Parathyroid adenoma (tissue), 2 donors: Measurements from ENCODE around the gene RPL27A.

ENCODE experiments used
- H2AFZ ChIP-seq: fragments of 300-600 bp; sonication (generic); one replicate; pipeline ENCODE4 v1.7.0; 2017; ENCODE audit warnings: antibody characterized with exemption, mild to moderate bottlenecking
- H3K27ac ChIP-seq: fragments of 300-600 bp; sonication (generic); one replicate; pipeline ENCODE4 v1.7.0; 2017
- H3K27me3 ChIP-seq: fragments of 300-600 bp; sonication (generic); one replicate; pipeline ENCODE4 v1.7.0; 2017; ENCODE audit warnings: low read length; ENCODE audit not compliant: control insufficient read depth, insufficient read depth
- H3K36me3 ChIP-seq: fragments of 300-600 bp; sonication (generic); one replicate; pipeline ENCODE4 v1.7.0; 2017; ENCODE audit warnings: low read length; ENCODE audit not compliant: control insufficient read depth, insufficient read depth
- H3K4me1 ChIP-seq: fragments of 300-600 bp; sonication (generic); one replicate; pipeline ENCODE4 v1.7.0; 2017; ENCODE audit warnings: control low read depth
- H3K4me2 ChIP-seq: fragments of 300-600 bp; sonication (generic); one replicate; pipeline ENCODE4 v1.7.0; 2017; ENCODE audit warnings: low read length
- H3K4me3 ChIP-seq: fragments of 300-600 bp; sonication (generic); one replicate; pipeline ENCODE4 v1.7.0; 2017; ENCODE audit warnings: low read depth, low read length
- H3K79me2 ChIP-seq: fragments of 300-600 bp; sonication (generic); one replicate; pipeline ENCODE4 v1.7.0; 2017; ENCODE audit warnings: control low read depth
- H3K9ac ChIP-seq: fragments of 300-600 bp; sonication (generic); one replicate; pipeline ENCODE4 v1.7.0; 2017; ENCODE audit warnings: mild to moderate bottlenecking
- H3K9me3 ChIP-seq: fragments of 300-600 bp; sonication (generic); one replicate; pipeline ENCODE4 v1.7.0; 2017; ENCODE audit warnings: low read length; ENCODE audit not compliant: control insufficient read depth
- TF ChIP-seq, protein P1 (sequence below): fragments of 300-600 bp; sonication (generic); IDR thresholded peaks from one replicate; pipeline ENCODE4 v1.7.0; 2017; ENCODE audit warnings: antibody characterized with exemption, mild to moderate bottlenecking
- donor health status: primary hyperparathyroidism.

RPL27A gene

DNA sequence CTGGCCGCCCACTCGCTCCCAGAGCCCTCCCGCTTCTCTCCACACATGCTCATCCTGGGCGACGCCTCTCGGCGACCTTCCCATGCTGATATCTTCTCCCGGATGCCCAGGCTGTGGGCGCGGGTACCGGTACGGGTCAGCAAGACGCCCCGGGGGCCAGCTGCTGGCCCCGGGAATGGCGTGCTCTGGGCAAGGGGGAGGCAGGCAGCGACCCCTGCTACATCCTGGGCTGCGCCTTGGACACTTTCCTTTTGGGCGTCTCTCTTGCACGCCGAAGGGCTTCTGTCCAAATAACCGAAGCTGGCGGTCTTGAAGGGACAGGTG lies 48.1 kb downstream of the RPL27A start:
- Histone ChIP-seq H3K79me2 (no peaks in the 10 kb centered on the region), H3K9ac (no peak overlapping the region), H2AFZ (no peak overlapping the region), H3K27ac (no peak overlapping the region), H3K36me3 (no peaks in the 10 kb centered on the region), H3K9me3 (no peaks in the 10 kb centered on the region), H3K4me3 (no peak overlapping the region), H3K4me1 (no peaks in the 10 kb centered on the region), H3K4me2 (no peak overlapping the region), H3K27me3 (no peaks in the 10 kb centered on the region)
- TF ChIP-seq, protein P1, sequence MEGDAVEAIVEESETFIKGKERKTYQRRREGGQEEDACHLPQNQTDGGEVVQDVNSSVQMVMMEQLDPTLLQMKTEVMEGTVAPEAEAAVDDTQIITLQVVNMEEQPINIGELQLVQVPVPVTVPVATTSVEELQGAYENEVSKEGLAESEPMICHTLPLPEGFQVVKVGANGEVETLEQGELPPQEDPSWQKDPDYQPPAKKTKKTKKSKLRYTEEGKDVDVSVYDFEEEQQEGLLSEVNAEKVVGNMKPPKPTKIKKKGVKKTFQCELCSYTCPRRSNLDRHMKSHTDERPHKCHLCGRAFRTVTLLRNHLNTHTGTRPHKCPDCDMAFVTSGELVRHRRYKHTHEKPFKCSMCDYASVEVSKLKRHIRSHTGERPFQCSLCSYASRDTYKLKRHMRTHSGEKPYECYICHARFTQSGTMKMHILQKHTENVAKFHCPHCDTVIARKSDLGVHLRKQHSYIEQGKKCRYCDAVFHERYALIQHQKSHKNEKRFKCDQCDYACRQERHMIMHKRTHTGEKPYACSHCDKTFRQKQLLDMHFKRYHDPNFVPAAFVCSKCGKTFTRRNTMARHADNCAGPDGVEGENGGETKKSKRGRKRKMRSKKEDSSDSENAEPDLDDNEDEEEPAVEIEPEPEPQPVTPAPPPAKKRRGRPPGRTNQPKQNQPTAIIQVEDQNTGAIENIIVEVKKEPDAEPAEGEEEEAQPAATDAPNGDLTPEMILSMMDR: no peak

DNA sequence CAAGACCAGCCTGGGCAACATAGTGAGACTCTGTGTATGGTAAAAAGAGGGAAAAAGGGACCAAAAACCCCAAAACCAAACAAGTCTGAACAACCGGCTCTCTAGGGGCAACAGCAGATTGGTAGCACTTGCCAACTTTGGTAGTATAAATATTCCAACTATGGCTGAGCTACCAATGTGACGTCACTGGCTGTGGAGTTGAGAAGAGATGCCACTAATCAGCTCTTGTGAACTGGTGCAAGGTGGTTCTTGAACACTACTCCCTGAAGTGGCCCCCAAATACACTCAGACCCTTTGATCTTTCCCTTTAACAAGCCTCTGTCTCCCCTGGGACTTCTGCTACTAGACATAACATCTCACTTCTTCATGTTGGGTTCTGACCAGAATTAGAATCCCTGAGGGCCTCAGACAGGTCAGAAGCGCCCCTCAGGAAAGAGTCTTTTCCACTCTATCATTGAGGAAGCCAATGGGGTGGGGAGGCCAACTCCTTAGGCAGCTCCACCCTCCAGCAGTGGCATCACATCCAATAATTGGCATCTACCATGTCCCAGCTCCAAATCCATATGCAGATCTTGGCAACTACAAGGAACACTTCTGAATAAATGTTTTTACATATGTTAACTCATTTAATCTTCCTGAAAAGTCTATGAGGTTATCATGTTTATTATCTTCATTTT lies 49.2 kb downstream of the RPL27A start:
- H3K4me3 ChIP-seq: no peak overlapping the region
- H3K4me2 ChIP-seq: no peak overlapping the region
- H3K9ac ChIP-seq: no peak overlapping the region
- no peaks in the 10 kb centered on the region for H3K4me1 ChIP-seq
- no peaks in the 10 kb centered on the region for H3K9me3 ChIP-seq
- H3K79me2 ChIP-seq: no peaks in the 10 kb centered on the region
- no peak overlapping the region for H2AFZ ChIP-seq
- H3K27ac ChIP-seq: no peak overlapping the region
- H3K36me3 ChIP-seq: no peaks in the 10 kb centered on the region
- H3K27me3 ChIP-seq: no peaks in the 10 kb centered on the region
- TF ChIP-seq, protein P1: no peak

DNA sequence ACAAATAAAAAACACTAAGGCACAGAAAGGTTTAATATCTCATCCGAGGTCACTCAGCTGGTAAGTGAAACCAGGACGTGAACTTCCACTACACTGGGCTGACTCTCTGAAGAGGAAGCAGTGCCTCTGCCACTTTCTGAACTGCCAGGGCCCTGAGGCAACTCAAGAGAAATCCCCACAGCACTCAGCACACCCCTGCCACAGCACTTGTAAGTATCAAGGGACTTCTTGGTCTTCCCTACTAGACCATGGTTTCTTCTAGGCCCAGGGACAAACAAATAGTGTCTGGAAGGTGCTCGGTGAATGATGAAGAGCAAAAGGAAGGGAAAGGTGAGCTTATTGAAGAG lies 49.7 kb downstream of the RPL27A start:
- Histone ChIP-seq H3K4me3 (no peak overlapping the region), H3K27me3 (no peaks in the 10 kb centered on the region), H3K4me1 (no peaks in the 10 kb centered on the region), H3K9ac (no peak overlapping the region), H3K4me2 (no peak overlapping the region), H2AFZ (no peak overlapping the region), H3K36me3 (no peaks in the 10 kb centered on the region), H3K27ac (no peak overlapping the region), H3K9me3 (no peaks in the 10 kb centered on the region), H3K79me2 (no peaks in the 10 kb centered on the region)
- TF ChIP-seq, protein P1: no peak

DNA sequence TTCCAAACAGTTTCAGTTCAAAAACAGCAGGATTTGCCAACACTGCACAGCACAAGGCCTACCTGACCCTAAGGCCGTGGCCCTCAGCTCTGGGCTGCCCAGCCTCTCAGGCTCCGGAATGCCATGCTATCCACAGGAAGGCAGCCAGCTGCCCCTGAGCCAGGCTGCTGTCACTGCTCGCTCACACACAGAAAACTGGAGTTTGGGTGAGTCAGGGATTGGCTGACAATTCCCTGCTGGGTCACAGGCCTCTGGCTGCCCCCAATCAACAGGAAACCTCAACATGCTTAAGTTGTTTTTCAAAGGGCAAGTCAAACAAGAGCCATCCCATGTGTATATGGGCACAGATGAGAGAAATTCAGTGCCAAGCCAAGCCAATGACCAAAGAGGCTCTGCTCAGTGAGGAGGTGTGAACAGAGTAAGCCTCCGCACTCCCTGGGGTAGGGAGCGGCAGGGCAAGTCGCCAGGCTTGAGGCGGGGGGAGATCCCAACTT lies 50.2 kb downstream of the RPL27A start:
- Histone ChIP-seq H3K9me3 (no peaks in the 10 kb centered on the region), H3K36me3 (no peaks in the 10 kb centered on the region), H3K27ac (no peak overlapping the region), H3K4me1 (no peaks in the 10 kb centered on the region), H3K27me3 (no peaks in the 10 kb centered on the region), H3K4me2 (no peak overlapping the region), H3K79me2 (no peaks in the 10 kb centered on the region), H2AFZ (no peak overlapping the region), H3K9ac (no peak overlapping the region), H3K4me3 (no peak overlapping the region)
- TF ChIP-seq, protein P1: no peak

DNA sequence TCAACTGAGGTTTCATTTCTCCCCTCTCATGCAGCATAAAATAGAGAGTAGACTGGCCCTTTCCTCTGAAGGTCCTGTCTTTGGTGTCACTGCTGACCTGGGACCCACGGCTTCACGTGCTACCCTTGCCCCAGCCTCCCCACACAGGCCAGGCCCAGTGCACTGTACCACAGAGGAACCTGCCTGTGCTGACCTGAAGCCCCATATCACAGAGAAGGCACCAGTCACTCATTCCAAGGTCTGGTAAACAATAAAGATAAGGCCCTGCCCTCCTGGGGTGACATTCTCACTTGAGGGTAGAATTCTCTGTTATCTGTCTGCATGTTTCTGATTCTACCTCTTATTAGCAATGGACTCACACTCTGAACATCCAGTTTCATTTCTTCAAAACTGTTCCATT lies 51.3 kb downstream of the RPL27A start:
- no peaks in the 10 kb centered on the region for H3K27me3 ChIP-seq
- no peaks in the 10 kb centered on the region for H3K36me3 ChIP-seq
- no peak overlapping the region for H3K27ac ChIP-seq
- H3K79me2 ChIP-seq: no peaks in the 10 kb centered on the region
- TF ChIP-seq, protein P1: no peak
- no peak overlapping the region for H3K9ac ChIP-seq
- H3K4me2 ChIP-seq: no peak overlapping the region
- no peaks in the 10 kb centered on the region for H3K9me3 ChIP-seq
- no peak overlapping the region for H3K4me3 ChIP-seq
- H2AFZ ChIP-seq: no peak overlapping the region
- no peaks in the 10 kb centered on the region for H3K4me1 ChIP-seq
